Measurements from ENCODE around the gene ICAM3.
"Not testable (repeated sequence)": the region's sequence is repeated elsewhere in the genome, so short reads cannot be mapped to it uniquely, and the experiment has no call there.

Gene ICAM3, protein sequence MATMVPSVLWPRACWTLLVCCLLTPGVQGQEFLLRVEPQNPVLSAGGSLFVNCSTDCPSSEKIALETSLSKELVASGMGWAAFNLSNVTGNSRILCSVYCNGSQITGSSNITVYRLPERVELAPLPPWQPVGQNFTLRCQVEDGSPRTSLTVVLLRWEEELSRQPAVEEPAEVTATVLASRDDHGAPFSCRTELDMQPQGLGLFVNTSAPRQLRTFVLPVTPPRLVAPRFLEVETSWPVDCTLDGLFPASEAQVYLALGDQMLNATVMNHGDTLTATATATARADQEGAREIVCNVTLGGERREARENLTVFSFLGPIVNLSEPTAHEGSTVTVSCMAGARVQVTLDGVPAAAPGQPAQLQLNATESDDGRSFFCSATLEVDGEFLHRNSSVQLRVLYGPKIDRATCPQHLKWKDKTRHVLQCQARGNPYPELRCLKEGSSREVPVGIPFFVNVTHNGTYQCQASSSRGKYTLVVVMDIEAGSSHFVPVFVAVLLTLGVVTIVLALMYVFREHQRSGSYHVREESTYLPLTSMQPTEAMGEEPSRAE

DNA sequence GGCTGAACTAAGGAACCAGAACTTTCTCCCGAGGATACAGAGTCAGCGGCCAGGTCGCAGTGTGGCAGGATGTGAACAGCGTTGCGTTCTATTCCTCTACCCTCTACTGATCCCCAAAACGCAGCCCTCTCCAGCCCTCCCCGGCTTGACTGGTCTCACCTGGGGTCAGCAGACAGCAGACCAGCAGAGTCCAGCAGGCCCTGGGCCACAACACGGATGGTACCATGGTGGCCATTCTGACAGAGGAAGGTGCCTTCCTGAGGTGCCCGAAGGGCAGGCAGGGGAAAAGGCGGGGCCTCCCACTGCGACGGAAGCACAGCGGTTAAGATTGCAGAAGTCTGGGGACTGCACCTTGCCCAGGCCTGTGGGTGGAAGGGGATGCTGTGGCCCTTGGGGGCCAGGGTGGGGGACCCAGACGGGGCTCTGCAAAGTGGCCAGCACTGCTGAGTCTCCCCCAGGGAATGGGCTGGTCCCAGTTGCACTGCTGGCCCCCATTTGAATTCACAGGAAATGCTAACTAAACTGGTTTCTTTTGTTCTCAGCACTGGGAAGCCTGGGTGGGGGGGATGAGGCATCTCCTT, at the start of gene ICAM3:
Gene ICAM3 (minus strand): TSS at position 245 of the 581 bp plus-strand sequence. CDS start 10 bp downstream, at position 235.
- TF ChIP-seq CTCF (IDR thresholded peaks at IDR 0.05; ENCODE audit: insufficient read depth, low read length, missing control alignments): no peak
- no peak within 1 kb of the TSS for H3K4me3 ChIP-seq (ENCODE audit: low read depth, low read length)
- no peak for DNase-seq (ENCODE audit: low read depth, low spot score)
- ChIA-PET CTCF (no interaction called here), POLR2A (no interaction called here)

- DNase-seq (ENCODE audit: low read depth, low spot score): no peak
- ChIA-PET POLR2A (interaction anchor here (0.6 to 2.8 kb wide), 5 partner anchors 9 to 132 kb away, joined by 3 to 12 read pairs (median 3); partner anchors contain the start of genes CDC37, ICAM1, ICAM5 and TYK2), CTCF (interaction anchor here (0.6 to 41.8 kb wide), 35 partner anchors 9 to 462 kb away, joined by 3 to 1180 read pairs (median 4); partner anchors contain the start of genes EIF3G, FDX2, ICAM1 and RAVER1)
- peak; percentile 84 for TF ChIP-seq CTCF (IDR thresholded peaks at IDR 0.05; ENCODE audit: insufficient read depth, low read length, missing control alignments)
- no peak overlapping the region for H3K4me3 ChIP-seq (ENCODE audit: low read depth, low read length)
Measured at GRCh38 chr19:10388957-10389356, 49.5 kb upstream of the ICAM3 start.

DNA sequence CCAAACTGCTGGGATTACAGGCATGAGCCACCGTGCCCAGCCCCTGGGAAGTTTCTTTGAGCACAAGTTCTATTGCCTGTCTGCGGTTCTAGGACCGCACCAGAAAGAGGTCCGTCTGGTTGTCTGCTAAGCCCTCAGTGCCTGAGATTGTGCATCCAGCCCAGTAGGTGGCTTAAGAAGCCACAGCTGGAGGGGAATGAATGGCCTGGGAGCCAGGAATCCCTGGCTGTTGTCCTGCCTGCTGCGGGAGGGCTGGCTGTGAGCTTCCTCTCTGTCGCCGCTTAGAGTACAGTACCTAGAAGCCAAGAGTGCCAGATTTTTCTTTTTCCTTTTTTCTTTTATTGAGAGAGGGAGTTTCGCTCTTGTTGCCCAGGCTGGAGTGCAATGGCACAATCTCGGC, 45.2 kb upstream of the ICAM3 start:
- ChIA-PET POLR2A (no interaction called here), CTCF (interaction anchor here (1.5 to 41.8 kb wide), 2 partner anchors 122 to 454 kb away, joined by 6 to 1180 read pairs; partner anchors contain the start of gene ICAM1)
- DNase-seq (ENCODE audit: low read depth, low spot score): no peak
- no peak overlapping the region for H3K4me3 ChIP-seq (ENCODE audit: low read depth, low read length)
- TF ChIP-seq CTCF (IDR thresholded peaks at IDR 0.05; ENCODE audit: insufficient read depth, low read length, missing control alignments): no peak

DNA sequence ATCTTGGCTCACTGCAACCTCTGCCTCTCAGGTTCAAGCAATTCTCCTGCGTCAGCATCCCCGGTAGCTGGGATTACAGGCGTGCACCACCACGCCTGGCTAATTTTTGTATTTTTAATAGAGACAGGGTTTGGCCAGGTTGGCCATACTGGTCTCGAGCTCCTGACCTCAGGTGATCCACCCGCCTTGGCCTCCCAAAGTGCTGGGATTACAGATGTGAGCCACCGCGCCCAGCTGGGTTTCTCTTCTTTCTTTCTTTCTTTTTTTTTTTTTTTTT, 43.7 kb upstream of the ICAM3 start:
- ChIA-PET CTCF (interaction anchor here (6.6 to 41.8 kb wide), 2 partner anchors 9 to 120 kb away, joined by 44 to 1180 read pairs; partner anchors contain the start of gene ICAM1), POLR2A (interaction anchor here (0.9 kb wide), 1 partner anchor 114 kb away, joined by 3 read pairs; no protein-coding TSS in a partner anchor)
- H3K4me3 ChIP-seq (ENCODE audit: low read depth, low read length); DNase-seq (ENCODE audit: low read depth, low spot score): not testable (repeated sequence)

DNA sequence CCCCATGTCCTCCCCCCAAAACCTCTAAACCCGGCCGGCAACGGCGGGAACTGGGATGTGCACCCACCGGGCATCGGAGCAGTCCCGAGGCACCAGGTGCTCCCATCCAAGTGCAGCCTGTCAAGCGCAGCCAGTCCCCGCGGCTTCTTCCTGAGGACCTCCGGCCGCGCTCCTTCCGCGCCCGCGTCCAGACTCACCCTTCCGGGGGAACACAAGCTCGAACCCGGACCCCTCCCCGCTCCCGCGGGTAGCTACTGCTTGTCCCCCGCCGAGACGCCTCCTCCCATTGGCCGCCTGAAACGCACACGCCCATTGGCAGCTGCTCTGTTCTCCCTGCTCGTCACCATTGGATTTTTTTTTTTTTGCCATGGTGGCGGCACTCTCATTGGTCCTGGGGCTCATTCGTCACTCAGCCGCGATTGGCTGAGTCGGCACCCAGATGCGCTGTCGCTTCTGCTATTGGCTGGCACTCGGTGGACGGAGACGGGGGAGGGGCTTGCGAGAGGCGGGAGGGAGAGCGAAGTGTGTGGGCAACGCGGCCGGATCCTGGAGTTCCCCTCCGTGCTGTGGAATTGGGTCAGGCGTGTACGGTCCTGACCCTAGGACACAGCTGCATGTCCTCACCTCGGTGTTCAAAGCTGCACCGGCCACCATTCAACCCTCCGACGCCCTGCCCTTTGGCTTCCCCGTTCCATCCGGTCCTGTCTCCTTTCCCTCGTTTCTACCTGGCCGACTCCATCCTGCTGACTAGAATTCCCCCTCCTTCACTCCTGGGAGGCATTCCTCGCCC, 41.1 kb upstream of the ICAM3 start, which contains the start of gene TYK2:
Gene TYK2 (minus strand): TSS at position 260 of the 790 bp plus-strand sequence. CDS start 2,166 bp downstream, outside the sequence.
- peak within 1 kb of the TSS; percentile 96 for H3K4me3 ChIP-seq (ENCODE audit: low read depth, low read length)
- POLR2A ChIA-PET: interaction anchor here (0.6 to 1.9 kb wide), 10 partner anchors 8 to 214 kb away, joined by 3 to 11 read pairs (median 3); partner anchors contain the start of genes ICAM1 and MRPL4
- TF ChIP-seq CTCF (IDR thresholded peaks at IDR 0.05; ENCODE audit: insufficient read depth, low read length, missing control alignments): no peak
- CTCF ChIA-PET: interaction anchor here (0.8 to 41.8 kb wide), 7 partner anchors 8 to 284 kb away, joined by 3 to 1180 read pairs (median 4); partner anchors contain the start of gene ICAM1
- DNase-seq (ENCODE audit: low read depth, low spot score): peak; percentile 82

GRCh38 chr19:10379880-10380312, 40.5 kb upstream of the ICAM3 start:
- POLR2A ChIA-PET: interaction anchor here (0.8 to 1.9 kb wide), 7 partner anchors 8 to 109 kb away, joined by 3 to 11 read pairs (median 3); partner anchors contain the start of gene ICAM1
- H3K4me3 ChIP-seq (ENCODE audit: low read depth, low read length): peak overlapping the region; percentile 96
- CTCF ChIA-PET: interaction anchor here (1.3 to 41.8 kb wide), 7 partner anchors 9 to 284 kb away, joined by 3 to 1180 read pairs (median 4); partner anchors contain the start of gene ICAM1
- DNase-seq (ENCODE audit: low read depth, low spot score): no peak
- TF ChIP-seq CTCF (IDR thresholded peaks at IDR 0.05; ENCODE audit: insufficient read depth, low read length, missing control alignments): no peak

Data from AG04449 (cell line).